Right atrium auricular region (tissue), 2 donors: ENCODE measurements around the gene PRG2. TPM values are rescaled to one million over a fixed set of nuclear protein-coding genes. Genes with fewer than 3 reads are reported as not detected.

Experiments used
- DNase-seq: peaks from one replicate; pipeline ENCODE4 v3.0.0-alpha.2; 2019; ENCODE audit warnings: low spot score
- H3K27ac ChIP-seq, 2 donors: fragments of 200-600 bp; sonication (generic); 1 replicate in 1 of 2; 2 replicates in 1 of 2; pipeline ENCODE4 v1.5.1; 2016 to 2019
- H3K27me3 ChIP-seq, 2 donors: fragments of 200-600 bp; sonication (generic); one replicate each; pipeline versions ENCODE4 v1.5.1 to v1.6.0; 2017 to 2019
- H3K36me3 ChIP-seq: fragments of 200-600 bp; sonication (generic); one replicate; pipeline ENCODE4 v1.5.1; 2016
- H3K4me1 ChIP-seq, 2 donors: fragments of 200-600 bp; sonication (generic); one replicate each; pipeline versions ENCODE4 v1.5.1 to v1.6.0; 2017 to 2019
- H3K4me3 ChIP-seq, 2 donors: fragments of 200-600 bp; sonication (generic); 1 replicate in 1 of 2; 2 replicates in 1 of 2; pipeline ENCODE4 v1.5.1; 2017 to 2019; ENCODE audit warnings: mild to moderate bottlenecking in 1 of 2, moderate library complexity in 1 of 2
- H3K9me3 ChIP-seq, 2 donors: fragments of 200-600 bp; sonication (generic); one replicate each; pipeline ENCODE4 v1.5.1; 2019
- CTCF ChIP-seq, 2 donors: fragments of 200-600 bp; sonication (generic); IDR thresholded peaks; one replicate each; pipeline ENCODE4 v1.5.1; 2019; ENCODE audit warnings: antibody characterized with exemption in 2 of 2
- total RNA-seq, 2 donors: library from RNA; depleted of rRNA; stranded (reverse); fragments of >200 nt; gene quantifications; one replicate each; pipeline ENCODE4 v1.1.0, GENCODE V29; 2016

Gene PRG2
- total RNA-seq, 2 donors from 2014 or later = not detected

- no peak for DNase-seq
- Histone ChIP-seq H3K36me3 (no peaks in the 10 kb centered on the region), H3K27ac (no peak overlapping the region), H3K4me1 (peaks cover 0 to 5% of the 10 kb centered on the region in 2 donors), H3K27me3 (no peaks in the 10 kb centered on the region), H3K4me3 (no peak overlapping the region), H3K9me3 (no peaks in the 10 kb centered on the region)
- no peak for TF ChIP-seq CTCF (IDR thresholded peaks at IDR 0.05)
Observed at GRCh38 chr11:57370941-57371340, 19.5 kb downstream of the PRG2 start.

GRCh38 chr11:57370251-57370650, 20.2 kb downstream of the PRG2 start:
- no peak overlapping the region for H3K4me3 ChIP-seq
- no peaks in the 10 kb centered on the region for H3K36me3 ChIP-seq
- H3K27me3 ChIP-seq = no peaks in the 10 kb centered on the region
- H3K9me3 ChIP-seq = no peaks in the 10 kb centered on the region
- H3K27ac ChIP-seq = no peak overlapping the region
- no peak for DNase-seq
- TF ChIP-seq CTCF (IDR thresholded peaks at IDR 0.05) = no peak
- peaks cover 0 to 5% of the 10 kb centered on the region in 2 donors for H3K4me1 ChIP-seq

DNA sequence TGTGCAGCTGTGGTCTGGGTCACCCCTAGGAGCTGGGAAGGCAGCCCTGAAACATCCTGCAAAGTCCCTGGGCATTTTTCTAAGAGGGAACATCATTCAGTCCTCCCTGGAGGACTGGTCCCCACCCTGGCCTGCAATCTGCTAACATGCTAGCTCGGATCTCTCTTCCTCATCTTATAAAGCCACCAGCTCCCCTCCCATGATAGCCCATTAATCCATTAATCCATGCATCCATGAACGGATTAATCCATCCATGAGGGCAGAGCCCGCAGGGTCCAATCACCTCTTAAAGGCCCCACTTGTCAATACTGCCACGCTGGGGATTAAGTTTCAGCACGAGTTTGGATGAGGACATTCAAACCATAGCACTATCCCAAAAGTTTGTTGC, 21.6 kb downstream of the PRG2 start:
- no peak for TF ChIP-seq CTCF (IDR thresholded peaks at IDR 0.05)
- Histone ChIP-seq H3K9me3 (no peaks in the 10 kb centered on the region), H3K27ac (no peak overlapping the region), H3K36me3 (no peaks in the 10 kb centered on the region), H3K4me1 (peaks cover 0 to 5% of the 10 kb centered on the region in 2 donors), H3K27me3 (no peaks in the 10 kb centered on the region), H3K4me3 (no peak overlapping the region)
- no peak for DNase-seq

GRCh38 chr11:57368106-57368844, 22.2 kb downstream of the PRG2 start:
- Histone ChIP-seq H3K4me1 (peaks cover 0 to 5% of the 10 kb centered on the region in 2 donors), H3K27me3 (no peaks in the 10 kb centered on the region), H3K4me3 (no peak overlapping the region), H3K9me3 (no peaks in the 10 kb centered on the region), H3K27ac (no peak overlapping the region), H3K36me3 (no peaks in the 10 kb centered on the region)
- TF ChIP-seq CTCF (IDR thresholded peaks at IDR 0.05) = no peak
- no peak for DNase-seq

DNA sequence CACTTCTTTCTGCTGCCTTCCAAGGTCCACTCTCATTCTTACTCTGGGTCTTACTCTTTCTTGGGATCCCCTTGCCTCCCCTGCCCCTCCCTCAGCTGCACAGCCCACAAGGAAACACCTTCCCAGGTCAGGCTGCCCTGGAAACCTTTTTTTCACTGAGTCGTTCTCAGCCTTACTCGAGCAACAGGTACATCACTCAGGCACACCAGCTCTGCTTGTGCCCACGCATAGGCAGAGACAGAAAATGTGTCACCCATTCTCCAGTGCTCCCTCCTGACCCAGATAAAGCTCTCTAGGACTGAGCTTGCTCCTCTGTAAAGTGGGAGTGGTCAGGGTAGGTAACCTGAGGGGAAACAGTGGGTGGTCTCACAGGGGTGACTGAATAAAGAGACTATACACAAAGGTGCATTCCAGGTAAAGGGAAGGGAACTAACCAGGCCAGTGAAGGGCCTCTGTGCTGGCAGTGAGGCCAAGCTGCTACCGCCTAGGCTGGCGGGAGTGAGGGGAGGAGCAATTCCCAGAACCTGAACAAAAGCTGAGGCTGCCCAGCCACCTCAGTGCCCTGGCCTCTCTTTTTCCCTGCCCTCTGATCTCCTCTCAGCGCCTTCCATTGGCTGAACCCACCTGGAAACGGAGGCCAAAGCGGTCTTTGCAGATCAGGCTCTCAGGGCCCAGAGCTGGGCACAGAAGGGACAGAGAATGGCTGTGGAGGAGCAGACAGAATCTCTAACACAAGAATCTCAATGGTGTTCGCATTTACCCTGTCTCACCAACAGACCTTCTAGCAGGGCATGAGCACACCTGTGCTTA, 25.4 kb downstream of the PRG2 start:
- no peaks in the 10 kb centered on the region for H3K9me3 ChIP-seq
- no peaks in the 10 kb centered on the region for H3K36me3 ChIP-seq
- H3K27ac ChIP-seq = no peak overlapping the region
- H3K4me3 ChIP-seq = no peak overlapping the region
- no peaks in the 10 kb centered on the region for H3K4me1 ChIP-seq
- H3K27me3 ChIP-seq = no peaks in the 10 kb centered on the region
- TF ChIP-seq CTCF (IDR thresholded peaks at IDR 0.05) = no peak
- DNase-seq = no peak
